Neural cell (in vitro differentiated cells): Measurements from ENCODE around the gene AP5Z1. TPM values are rescaled to one million over a fixed set of nuclear protein-coding genes. Genes with fewer than 3 reads are reported as not detected.

ENCODE experiments used
- H2AFZ ChIP-seq: fragments of 200-600, 300-800 bp; sonication (generic), shearing (Covaris generic); 2 replicates; pipeline ENCODE4 v1.6.0; 2014; ENCODE audit warnings: low read depth, mild to moderate bottlenecking, antibody characterized with exemption, low read length, moderate library complexity
- H3F3A ChIP-seq: fragments of 200-600 bp; shearing (Covaris generic); 2 replicates; pipeline ENCODE4 v1.6.1; 2016; ENCODE audit warnings: mild to moderate bottlenecking, moderate library complexity, mixed read lengths, antibody characterized with exemption, low read length; ENCODE audit not compliant: insufficient read depth, poor library complexity, severe bottlenecking
- H3K27ac ChIP-seq: fragments of 200-600, 300-800 bp; sonication (generic), shearing (Covaris generic); 2 replicates; pipeline ENCODE4 v1.5.1; 2014; ENCODE audit warnings: mild to moderate bottlenecking, low read length, moderate library complexity
- H3K27me3 ChIP-seq: fragments of 300-800, 200-600 bp; sonication (generic), shearing (Covaris generic); 2 replicates; pipeline ENCODE4 v1.6.0; 2014; ENCODE audit warnings: mild to moderate bottlenecking, low read depth, low read length, moderate library complexity; ENCODE audit not compliant: insufficient read depth
- H3K36me3 ChIP-seq: fragments of 300-800, 200-600 bp; sonication (generic), shearing (Covaris generic); 2 replicates; pipeline ENCODE4 v1.5.1; 2014; ENCODE audit warnings: mild to moderate bottlenecking, antibody characterized with exemption, low read length, moderate library complexity; ENCODE audit not compliant: insufficient read depth
- H3K4me2 ChIP-seq: fragments of 300-800, 200-600 bp; sonication (generic), shearing (Covaris generic); 2 replicates; pipeline ENCODE4 v1.6.0; 2014; ENCODE audit warnings: mild to moderate bottlenecking, low read length
- H3K4me3 ChIP-seq: fragments of 300-800, 200-600 bp; sonication (generic), shearing (Covaris generic); 2 replicates; pipeline ENCODE4 v1.5.1; 2014; ENCODE audit warnings: mild to moderate bottlenecking, low read length, moderate library complexity
- H3K79me2 ChIP-seq: fragments of 200-600 bp; shearing (Covaris generic); replicated peaks from 2 replicates; pipeline ENCODE4 v1.6.0; 2014; ENCODE audit warnings: mild to moderate bottlenecking, low read length, moderate library complexity; ENCODE audit not compliant: insufficient read depth
- H3K9ac ChIP-seq: fragments of 300-800, 200-600 bp; sonication (generic), shearing (Covaris generic); 2 replicates; pipeline ENCODE4 v1.6.1; 2016; ENCODE audit warnings: mild to moderate bottlenecking, low read length, mixed read lengths
- H3K9me2 ChIP-seq: fragments of 200-600 bp; shearing (Covaris generic); 2 replicates; pipeline ENCODE4 v1.6.1; 2016; ENCODE audit warnings: mild to moderate bottlenecking, low read length, mixed read lengths; ENCODE audit not compliant: insufficient read depth
- H3K9me3 ChIP-seq: fragments of 200-600, 300-800 bp; sonication (generic), shearing (Covaris generic); 2 replicates; pipeline ENCODE4 v1.6.1; 2016; ENCODE audit warnings: mild to moderate bottlenecking, mixed run types, low read length, moderate library complexity, mixed read lengths
- H4K20me1 ChIP-seq: fragments of 200-600 bp; shearing (Covaris generic); 2 replicates; pipeline ENCODE4 v1.6.1; 2016; ENCODE audit warnings: mild to moderate bottlenecking, mixed run types; ENCODE audit not compliant: insufficient read depth
- CTCF ChIP-seq: fragments of 450-650 bp; IDR thresholded peaks from 2 replicates; pipeline ENCODE4 v1.5.1; 2014; ENCODE audit warnings: antibody characterized with exemption, mild to moderate bottlenecking, moderate library complexity; ENCODE audit not compliant: poor library complexity, severe bottlenecking
- EP300 ChIP-seq: fragments of 450-650 bp; conservative IDR thresholded peaks from 2 replicates; pipeline ENCODE4 v1.6.1; 2014; ENCODE audit warnings: antibody characterized with exemption, mild to moderate bottlenecking, moderate library complexity; ENCODE audit not compliant: poor library complexity, severe bottlenecking
- EZH2 ChIP-seq: fragments of 200-600, 300-800 bp; shearing (Covaris generic), sonication (generic); IDR thresholded peaks from 2 replicates; pipeline ENCODE4 v1.6.1; 2014; ENCODE audit warnings: antibody characterized with exemption, low read length, borderline replicate concordance, mild to moderate bottlenecking; ENCODE audit not compliant: insufficient read depth, poor library complexity, severe bottlenecking
- MXI1 ChIP-seq: fragments of 450-650 bp; conservative IDR thresholded peaks from 2 replicates; pipeline ENCODE4 v1.6.1; 2014; ENCODE audit warnings: antibody characterized with exemption, mild to moderate bottlenecking; ENCODE audit not compliant: poor library complexity, severe bottlenecking
- POLR2AphosphoS5 ChIP-seq: IDR thresholded peaks from 2 replicates; pipeline ENCODE4 v1.6.1; 2012
- RAD21 ChIP-seq: fragments of 450-650 bp; conservative IDR thresholded peaks from 2 replicates; pipeline ENCODE4 v1.6.1; 2014; ENCODE audit warnings: antibody characterized with exemption, mild to moderate bottlenecking, moderate library complexity
- SMC3 ChIP-seq: fragments of 450-650 bp; conservative IDR thresholded peaks from 2 replicates; pipeline ENCODE4 v1.6.1; 2014; ENCODE audit warnings: antibody characterized with exemption, mild to moderate bottlenecking, moderate library complexity; ENCODE audit not compliant: poor library complexity
- TAF1 ChIP-seq: IDR thresholded peaks from 2 replicates; pipeline ENCODE4 v1.6.1; 2012; ENCODE audit warnings: low read depth
- polyA plus RNA-seq: library from polyadenylated mRNA; depleted of rRNA; stranded (reverse); fragments of >200 nt; gene quantifications from 2 replicates; pipeline ENCODE4 v1.2.3, GENCODE V29; 2014
- TF ChIP-seq, protein P1 (sequence below): IDR thresholded peaks from 2 replicates; pipeline ENCODE4 v1.6.1; 2012; ENCODE audit warnings: borderline replicate concordance

The AP5Z1 gene
- polyA plus RNA-seq, 1 donor from 2014 or later: 36.9 TPM

- no peaks in the 10 kb centered on the region for H3F3A ChIP-seq
- no peaks in the 10 kb centered on the region for H3K9me3 ChIP-seq
- no peak overlapping the region for H3K4me3 ChIP-seq
- no peak overlapping the region for H3K27ac ChIP-seq
- H4K20me1 ChIP-seq: no peaks in the 10 kb centered on the region
- no peak overlapping the region for H2AFZ ChIP-seq
- no peaks in the 10 kb centered on the region for H3K27me3 ChIP-seq
- H3K4me2 ChIP-seq: no peak overlapping the region
- no peaks in the 10 kb centered on the region for H3K36me3 ChIP-seq
- no peak for TF ChIP-seq RAD21
- no peak for TF ChIP-seq EZH2
- no peak for TF ChIP-seq EP300
- TF ChIP-seq SMC3: no peak
- TF ChIP-seq, protein P1, sequence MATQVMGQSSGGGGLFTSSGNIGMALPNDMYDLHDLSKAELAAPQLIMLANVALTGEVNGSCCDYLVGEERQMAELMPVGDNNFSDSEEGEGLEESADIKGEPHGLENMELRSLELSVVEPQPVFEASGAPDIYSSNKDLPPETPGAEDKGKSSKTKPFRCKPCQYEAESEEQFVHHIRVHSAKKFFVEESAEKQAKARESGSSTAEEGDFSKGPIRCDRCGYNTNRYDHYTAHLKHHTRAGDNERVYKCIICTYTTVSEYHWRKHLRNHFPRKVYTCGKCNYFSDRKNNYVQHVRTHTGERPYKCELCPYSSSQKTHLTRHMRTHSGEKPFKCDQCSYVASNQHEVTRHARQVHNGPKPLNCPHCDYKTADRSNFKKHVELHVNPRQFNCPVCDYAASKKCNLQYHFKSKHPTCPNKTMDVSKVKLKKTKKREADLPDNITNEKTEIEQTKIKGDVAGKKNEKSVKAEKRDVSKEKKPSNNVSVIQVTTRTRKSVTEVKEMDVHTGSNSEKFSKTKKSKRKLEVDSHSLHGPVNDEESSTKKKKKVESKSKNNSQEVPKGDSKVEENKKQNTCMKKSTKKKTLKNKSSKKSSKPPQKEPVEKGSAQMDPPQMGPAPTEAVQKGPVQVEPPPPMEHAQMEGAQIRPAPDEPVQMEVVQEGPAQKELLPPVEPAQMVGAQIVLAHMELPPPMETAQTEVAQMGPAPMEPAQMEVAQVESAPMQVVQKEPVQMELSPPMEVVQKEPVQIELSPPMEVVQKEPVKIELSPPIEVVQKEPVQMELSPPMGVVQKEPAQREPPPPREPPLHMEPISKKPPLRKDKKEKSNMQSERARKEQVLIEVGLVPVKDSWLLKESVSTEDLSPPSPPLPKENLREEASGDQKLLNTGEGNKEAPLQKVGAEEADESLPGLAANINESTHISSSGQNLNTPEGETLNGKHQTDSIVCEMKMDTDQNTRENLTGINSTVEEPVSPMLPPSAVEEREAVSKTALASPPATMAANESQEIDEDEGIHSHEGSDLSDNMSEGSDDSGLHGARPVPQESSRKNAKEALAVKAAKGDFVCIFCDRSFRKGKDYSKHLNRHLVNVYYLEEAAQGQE: no peak
- TF ChIP-seq TAF1: no peak
- no peak for TF ChIP-seq CTCF
- no peak for TF ChIP-seq MXI1
- no peak for TF ChIP-seq POLR2AphosphoS5
- no peaks in the 10 kb centered on the region for H3K9me2 ChIP-seq
- no peaks in the 10 kb centered on the region for H3K79me2 ChIP-seq
- H3K9ac ChIP-seq: no peak overlapping the region
Observed at GRCh38 chr7:4729266-4729665, 46.2 kb upstream of the AP5Z1 start.

DNA sequence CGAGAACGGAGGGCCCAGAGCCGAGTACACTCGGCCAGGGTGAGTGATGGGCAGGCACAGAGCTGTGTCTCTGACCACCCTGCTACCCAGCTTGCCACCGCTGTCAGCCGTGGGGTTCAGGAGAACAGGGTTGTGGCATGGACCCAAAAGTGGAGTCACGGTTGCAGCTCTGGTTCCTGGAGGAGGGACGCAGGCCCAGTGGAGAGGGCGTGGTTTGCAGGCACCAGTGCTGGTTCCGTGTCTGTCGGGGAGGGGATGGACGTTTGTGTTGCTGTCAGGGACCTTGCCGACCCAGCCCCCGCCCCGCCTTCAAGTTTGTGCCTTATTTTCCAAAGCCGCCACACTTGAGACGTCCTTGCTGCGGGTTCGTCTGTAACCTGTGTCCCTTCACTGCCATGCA, 45.1 kb upstream of the AP5Z1 start:
- Histone ChIP-seq H3K27me3 (no peaks in the 10 kb centered on the region), H2AFZ (no peak overlapping the region), H3K9me2 (no peaks in the 10 kb centered on the region), H3K36me3 (no peaks in the 10 kb centered on the region), H3K4me2 (no peak overlapping the region), H4K20me1 (no peaks in the 10 kb centered on the region), H3K9ac (no peak overlapping the region), H3F3A (no peaks in the 10 kb centered on the region), H3K27ac (no peak overlapping the region), H3K4me3 (no peak overlapping the region), H3K79me2 (no peaks in the 10 kb centered on the region), H3K9me3 (no peaks in the 10 kb centered on the region)
- no peak for TF ChIP-seq EZH2
- TF ChIP-seq TAF1: no peak

- H3K9me3 ChIP-seq: no peaks in the 10 kb centered on the region
- no peak overlapping the region for H3K4me3 ChIP-seq
- H3K9me2 ChIP-seq: no peaks in the 10 kb centered on the region
- no peaks in the 10 kb centered on the region for H3K27me3 ChIP-seq
- TF ChIP-seq CTCF: no peak
- TF ChIP-seq EZH2: no peak
- TF ChIP-seq POLR2AphosphoS5: no peak
- TF ChIP-seq EP300: no peak
- TF ChIP-seq, protein P1: no peak
- no peak for TF ChIP-seq RAD21
- TF ChIP-seq MXI1: no peak
- no peak for TF ChIP-seq TAF1
- no peak for TF ChIP-seq SMC3
- H4K20me1 ChIP-seq: no peaks in the 10 kb centered on the region
- no peak overlapping the region for H3K4me2 ChIP-seq
- no peak overlapping the region for H3K27ac ChIP-seq
- H3K36me3 ChIP-seq: no peaks in the 10 kb centered on the region
- H3K9ac ChIP-seq: no peak overlapping the region
- H3F3A ChIP-seq: no peaks in the 10 kb centered on the region
- no peak overlapping the region for H2AFZ ChIP-seq
- no peaks in the 10 kb centered on the region for H3K79me2 ChIP-seq
Observed at GRCh38 chr7:4730971-4731370, 44.5 kb upstream of the AP5Z1 start.
